SU-DHL-6 (cell line): ENCODE results near the gene TNIK.

Experiments
- EZH2phosphoT487 ChIP-seq: fragments of 200-600 bp; sonication (generic), shearing (Covaris generic); conservative IDR thresholded peaks from 2 replicates; pipeline ENCODE4 v1.6.1; 2018; ENCODE audit warnings: mild to moderate bottlenecking, antibody characterized with exemption, low read length, moderate library complexity, mixed read lengths
- TF ChIP-seq, protein P1 (sequence below): fragments of 200-600 bp; sonication (generic); IDR thresholded peaks from one replicate; pipeline ENCODE4 v1.5.1; 2017; ENCODE audit warnings: antibody characterized with exemption, mild to moderate bottlenecking, low read length, moderate library complexity; ENCODE audit not compliant: insufficient read depth, poor library complexity, severe bottlenecking

DNA sequence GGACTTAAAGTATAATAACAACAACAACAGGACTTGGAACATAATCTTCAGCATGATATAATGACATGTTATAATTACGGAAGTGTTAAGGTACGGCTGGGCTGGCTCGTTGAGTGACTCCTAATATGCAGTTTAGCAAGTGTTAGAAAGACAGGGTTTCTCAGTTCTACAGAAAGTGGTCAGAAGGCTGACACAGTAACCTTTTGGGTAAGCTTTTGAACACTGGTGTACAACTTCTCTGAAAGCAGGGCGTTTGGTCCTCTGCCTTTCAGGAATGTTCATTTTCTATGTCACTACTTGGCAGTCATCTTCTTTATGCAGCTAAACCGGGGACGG, 300.4 kb downstream of the TNIK start:
- TF ChIP-seq, protein P1, sequence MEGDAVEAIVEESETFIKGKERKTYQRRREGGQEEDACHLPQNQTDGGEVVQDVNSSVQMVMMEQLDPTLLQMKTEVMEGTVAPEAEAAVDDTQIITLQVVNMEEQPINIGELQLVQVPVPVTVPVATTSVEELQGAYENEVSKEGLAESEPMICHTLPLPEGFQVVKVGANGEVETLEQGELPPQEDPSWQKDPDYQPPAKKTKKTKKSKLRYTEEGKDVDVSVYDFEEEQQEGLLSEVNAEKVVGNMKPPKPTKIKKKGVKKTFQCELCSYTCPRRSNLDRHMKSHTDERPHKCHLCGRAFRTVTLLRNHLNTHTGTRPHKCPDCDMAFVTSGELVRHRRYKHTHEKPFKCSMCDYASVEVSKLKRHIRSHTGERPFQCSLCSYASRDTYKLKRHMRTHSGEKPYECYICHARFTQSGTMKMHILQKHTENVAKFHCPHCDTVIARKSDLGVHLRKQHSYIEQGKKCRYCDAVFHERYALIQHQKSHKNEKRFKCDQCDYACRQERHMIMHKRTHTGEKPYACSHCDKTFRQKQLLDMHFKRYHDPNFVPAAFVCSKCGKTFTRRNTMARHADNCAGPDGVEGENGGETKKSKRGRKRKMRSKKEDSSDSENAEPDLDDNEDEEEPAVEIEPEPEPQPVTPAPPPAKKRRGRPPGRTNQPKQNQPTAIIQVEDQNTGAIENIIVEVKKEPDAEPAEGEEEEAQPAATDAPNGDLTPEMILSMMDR: no peak
- no peak for TF ChIP-seq EZH2phosphoT487
